Heart left ventricle (tissue), 13 donors: Measurements from ENCODE around the gene RNF14.

Source experiments
- POLR2A ChIP-seq, 2 donors: fragments of 450-650 bp; IDR thresholded peaks; one replicate each; pipeline ENCODE4 v1.6.1; 2017; ENCODE audit warnings: antibody characterized with exemption in 2 of 2, mild to moderate bottlenecking in 2 of 2, moderate library complexity in 2 of 2
- TF ChIP-seq, protein P1 (sequence below), 12 donors: fragments of 200-600 bp; sonication (generic) in 4 of 12; IDR thresholded peaks; one replicate each; pipeline versions ENCODE4 v1.5.0 to v1.8.0; 2018 to 2022; ENCODE audit warnings: antibody characterized with exemption in 12 of 12, mild to moderate bottlenecking in 5 of 12
- donor health status: ischemic (EF 13 %, LVEDD 7.1; RV severe dilation, severe dysfunction).
- donor health status: DM: no; HTN: yes; CAD: no.
- donor health status: DM: no; HTN: no; CAD: no.
- donor health status: ischemic (EF 25% LVEDD 6.9; RV normal size, moderate dysfunction).
- donor health status: ischemic (EF 25% LVEDD 5.7; RV mildly dilated, moderate dysfunction).
- donor health status: ischemic (EF 35%, LVEDD 5.7; RV mildly dilated, moderate dysfunction).
- donor health status: nonischemic (EF 11% LVEDD 7.7; RV severe dilation, severe dysfunction).
- donor health status: DM: yes; HTN: yes; CAD: no.
- donor health status: PGD.
- donor health status: ischemic (EF 29% LVEDD 5.4; RV normal size, mild dysfunction).
- donor health status: nonischemic (EF 23%, LVEDD 6.1; RV moderate dilation, normal function).

DNA sequence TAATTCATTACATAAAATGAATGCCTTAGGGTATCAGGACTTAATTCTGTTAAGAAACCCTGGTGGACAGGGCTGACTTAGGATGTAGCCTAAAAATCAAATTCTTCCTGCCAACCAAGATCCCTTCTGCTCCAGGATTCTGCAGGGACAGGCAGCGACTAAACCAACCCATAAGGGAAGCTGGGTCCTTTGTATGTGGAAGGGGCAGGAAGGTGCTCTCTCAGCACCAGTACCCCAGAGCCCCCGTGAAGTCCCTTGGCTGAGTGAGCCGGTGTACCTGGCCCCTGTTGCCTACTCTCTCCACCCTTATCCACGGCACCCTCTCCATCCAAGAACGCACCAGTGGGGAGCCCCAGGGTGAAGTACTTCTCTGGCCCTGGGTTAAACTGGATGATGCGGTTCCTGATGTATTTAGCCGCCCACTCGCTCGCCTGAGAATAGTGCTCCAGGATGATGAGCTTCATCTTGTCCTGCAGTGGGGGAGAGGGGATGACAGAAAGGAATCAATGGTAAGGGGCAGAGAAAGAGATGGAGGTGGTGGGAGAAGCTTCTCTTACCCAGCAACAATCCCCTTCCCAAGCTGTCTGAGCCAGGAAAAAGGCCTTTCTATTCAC lies 42.8 kb downstream of the RNF14 start:
- TF ChIP-seq, protein P1, sequence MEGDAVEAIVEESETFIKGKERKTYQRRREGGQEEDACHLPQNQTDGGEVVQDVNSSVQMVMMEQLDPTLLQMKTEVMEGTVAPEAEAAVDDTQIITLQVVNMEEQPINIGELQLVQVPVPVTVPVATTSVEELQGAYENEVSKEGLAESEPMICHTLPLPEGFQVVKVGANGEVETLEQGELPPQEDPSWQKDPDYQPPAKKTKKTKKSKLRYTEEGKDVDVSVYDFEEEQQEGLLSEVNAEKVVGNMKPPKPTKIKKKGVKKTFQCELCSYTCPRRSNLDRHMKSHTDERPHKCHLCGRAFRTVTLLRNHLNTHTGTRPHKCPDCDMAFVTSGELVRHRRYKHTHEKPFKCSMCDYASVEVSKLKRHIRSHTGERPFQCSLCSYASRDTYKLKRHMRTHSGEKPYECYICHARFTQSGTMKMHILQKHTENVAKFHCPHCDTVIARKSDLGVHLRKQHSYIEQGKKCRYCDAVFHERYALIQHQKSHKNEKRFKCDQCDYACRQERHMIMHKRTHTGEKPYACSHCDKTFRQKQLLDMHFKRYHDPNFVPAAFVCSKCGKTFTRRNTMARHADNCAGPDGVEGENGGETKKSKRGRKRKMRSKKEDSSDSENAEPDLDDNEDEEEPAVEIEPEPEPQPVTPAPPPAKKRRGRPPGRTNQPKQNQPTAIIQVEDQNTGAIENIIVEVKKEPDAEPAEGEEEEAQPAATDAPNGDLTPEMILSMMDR (IDR thresholded peaks at IDR 0.05): no peak
- no peak for TF ChIP-seq POLR2A (IDR thresholded peaks at IDR 0.05)
